ENCODE data around the gene UQCC2. TPM values are rescaled to one million over a fixed set of nuclear protein-coding genes. Genes with fewer than 3 reads are reported as not detected.
A peak's percentile ranks its signal among the peaks of the same experiment; 100 is the strongest.

The UQCC2 gene
- total RNA-seq, 2 experiments from 2014 or later = 141 to 147 TPM

DNA sequence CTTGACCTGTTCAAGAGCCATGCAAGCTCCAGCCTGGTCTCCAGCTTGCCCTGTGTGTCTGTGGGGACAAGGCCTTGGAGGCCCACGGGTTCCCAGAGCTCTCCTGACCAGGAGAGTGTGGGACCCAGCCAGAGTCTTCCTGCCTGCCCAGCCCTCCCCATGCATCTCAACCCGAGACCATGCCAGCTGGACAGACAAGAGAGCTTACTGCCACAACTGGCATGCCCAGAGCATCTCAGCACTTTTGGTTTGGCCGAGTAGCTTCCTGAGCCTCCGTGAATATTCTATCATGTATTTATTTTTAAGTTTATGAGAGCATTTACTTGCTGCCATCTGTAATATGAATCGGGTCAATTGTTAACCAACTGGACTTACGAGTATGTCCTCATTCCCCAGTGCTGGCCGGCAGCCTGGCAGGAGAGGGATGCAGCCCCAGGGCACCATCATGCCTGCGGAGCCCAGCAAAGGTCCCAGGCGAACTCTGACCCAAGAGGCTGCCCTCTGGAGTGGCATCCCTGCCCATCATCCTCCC lies 20.3 kb upstream of the UQCC2 start:
- POLR2A ChIA-PET = no interaction called here
- intact Hi-C loops (cut with DNase I, micrococcal nuclease) = no loop called here
- H3K9me3 Mint-ChIP-seq (ENCODE audit: low read depth) = no peaks in the 10 kb centered on the region
- no peak overlapping the region for H3K4me3 Mint-ChIP-seq
- H3K27me3 Mint-ChIP-seq = no peaks in the 10 kb centered on the region
- DNase-seq = no peak
- no peak overlapping the region for H3K27ac Mint-ChIP-seq
- no peak for ATAC-seq
- CTCF ChIA-PET = interaction anchor here (0.7 kb wide), 2 partner anchors 8 to 10 kb away, joined by 3 read pairs; no protein-coding TSS in a partner anchor
- no peaks in the 10 kb centered on the region for H3K36me3 Mint-ChIP-seq (ENCODE audit: low read depth)
- H3K4me1 Mint-ChIP-seq = no peaks in the 10 kb centered on the region

DNA sequence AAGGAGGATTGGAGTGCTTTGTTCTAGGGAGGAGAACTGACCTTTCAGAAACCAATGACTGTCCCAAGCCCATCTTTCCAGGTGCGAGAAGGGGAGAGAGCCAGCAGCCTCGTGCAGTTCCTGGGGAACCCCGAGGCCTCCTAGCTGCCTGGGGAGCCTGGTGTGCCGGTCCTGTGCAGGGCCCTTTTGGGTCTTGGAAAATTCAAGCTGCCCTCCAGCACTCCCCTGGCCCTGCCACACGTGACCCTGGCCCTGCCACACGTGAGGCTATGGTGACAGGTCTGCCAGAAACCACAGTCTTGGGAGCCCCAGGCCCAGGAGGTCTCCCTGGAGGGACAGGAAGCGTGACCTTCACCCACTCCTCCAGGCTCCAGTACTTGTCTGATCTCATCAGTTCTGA lies 19.5 kb upstream of the UQCC2 start:
- H3K36me3 Mint-ChIP-seq (ENCODE audit: low read depth) = no peaks in the 10 kb centered on the region
- intact Hi-C loops (cut with DNase I, micrococcal nuclease) = no loop called here
- DNase-seq (no peak), ATAC-seq (no peak)
- POLR2A ChIA-PET = no interaction called here
- H3K4me1 Mint-ChIP-seq = no peaks in the 10 kb centered on the region
- H3K4me3 Mint-ChIP-seq = no peak overlapping the region
- no peaks in the 10 kb centered on the region for H3K9me3 Mint-ChIP-seq (ENCODE audit: low read depth)
- H3K27me3 Mint-ChIP-seq = no peaks in the 10 kb centered on the region
- H3K27ac Mint-ChIP-seq = no peak overlapping the region
- CTCF ChIA-PET = no interaction called here

DNA sequence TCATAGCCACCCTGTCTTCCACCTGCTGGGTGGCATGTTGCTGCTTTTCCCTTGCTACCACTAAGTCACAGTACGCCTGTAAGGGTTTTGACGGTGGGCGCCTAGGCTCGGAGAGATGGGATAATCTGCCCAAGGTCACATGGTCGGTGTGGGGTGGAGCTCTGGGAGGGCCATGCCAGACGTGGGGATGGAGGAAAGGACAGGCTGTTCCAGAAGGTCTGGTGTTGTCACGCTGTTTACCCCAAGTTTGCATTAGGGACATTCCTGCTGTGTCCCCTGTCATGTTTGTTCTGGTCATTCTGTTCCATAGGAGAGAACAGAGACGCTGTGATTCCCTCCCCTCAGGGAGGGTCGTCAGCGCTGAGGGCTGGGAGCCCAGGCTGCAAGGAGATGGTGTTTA lies 19.1 kb upstream of the UQCC2 start:
- no peaks in the 10 kb centered on the region for H3K4me1 Mint-ChIP-seq
- no peak overlapping the region for H3K27ac Mint-ChIP-seq
- no peak for DNase-seq
- no peak overlapping the region for H3K4me3 Mint-ChIP-seq
- H3K9me3 Mint-ChIP-seq (ENCODE audit: low read depth) = no peaks in the 10 kb centered on the region
- H3K36me3 Mint-ChIP-seq (ENCODE audit: low read depth) = no peaks in the 10 kb centered on the region
- ATAC-seq = no peak
- intact Hi-C loops (cut with DNase I, micrococcal nuclease) = no loop called here
- POLR2A ChIA-PET = no interaction called here
- H3K27me3 Mint-ChIP-seq = no peaks in the 10 kb centered on the region
- CTCF ChIA-PET = no interaction called here

DNA sequence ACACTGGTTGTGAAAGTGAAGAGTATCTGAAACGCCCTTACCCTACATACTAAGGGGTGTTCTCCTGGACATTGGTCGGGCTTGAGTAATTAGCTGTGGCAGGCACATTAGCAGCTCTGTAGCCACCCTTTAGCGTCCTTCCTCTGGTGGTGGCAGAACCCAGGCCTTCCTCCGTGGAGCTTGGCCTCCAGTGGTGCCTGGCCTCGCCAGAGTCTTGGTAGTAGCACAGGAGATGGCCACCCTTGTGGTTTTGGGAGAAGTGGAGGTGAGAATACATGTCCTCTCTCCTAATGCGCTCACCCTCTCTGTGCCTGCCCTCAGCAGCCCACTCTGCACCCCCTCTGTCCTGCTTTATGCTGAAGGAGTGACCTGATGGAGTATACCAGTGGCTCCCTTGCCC lies 17.6 kb upstream of the UQCC2 start:
- H3K27me3 Mint-ChIP-seq = no peaks in the 10 kb centered on the region
- DNase-seq = no peak
- H3K36me3 Mint-ChIP-seq (ENCODE audit: low read depth) = no peaks in the 10 kb centered on the region
- H3K27ac Mint-ChIP-seq = no peak overlapping the region
- peaks cover 11% of the 10 kb centered on the region for H3K4me1 Mint-ChIP-seq
- H3K4me3 Mint-ChIP-seq = no peak overlapping the region
- ATAC-seq = no peak
- ChIA-PET CTCF (no interaction called here), POLR2A (no interaction called here)
- intact Hi-C loops (cut with DNase I, micrococcal nuclease) = no loop called here
- H3K9me3 Mint-ChIP-seq (ENCODE audit: low read depth) = no peaks in the 10 kb centered on the region

- peaks cover 17% of the 10 kb centered on the region for H3K4me1 Mint-ChIP-seq
- H3K36me3 Mint-ChIP-seq (ENCODE audit: low read depth) = no peaks in the 10 kb centered on the region
- ATAC-seq (no peak), DNase-seq (no peak)
- H3K27ac Mint-ChIP-seq = no peak overlapping the region
- intact Hi-C loops (cut with DNase I, micrococcal nuclease) = no loop called here
- H3K4me3 Mint-ChIP-seq = no peak overlapping the region
- H3K9me3 Mint-ChIP-seq (ENCODE audit: low read depth) = no peaks in the 10 kb centered on the region
- H3K27me3 Mint-ChIP-seq = no peaks in the 10 kb centered on the region
- ChIA-PET CTCF (interaction anchor here (0.5 to 1.5 kb wide), 3 partner anchors 13 to 296 kb away, joined by 3 read pairs; partner anchors contain the start of gene UQCC2), POLR2A (no interaction called here)
Measured at GRCh38 chr6:33728438-33728837, 16.9 kb upstream of the UQCC2 start.

- H3K9me3 Mint-ChIP-seq (ENCODE audit: low read depth) = no peaks in the 10 kb centered on the region
- H3K27ac Mint-ChIP-seq = no peak overlapping the region
- intact Hi-C loops (cut with DNase I, micrococcal nuclease) = no loop called here
- ChIA-PET POLR2A (no interaction called here), CTCF (interaction anchor here (0.5 to 1.5 kb wide), 3 partner anchors 13 to 297 kb away, joined by 3 read pairs; partner anchors contain the start of gene UQCC2)
- no peak for DNase-seq
- ATAC-seq = no peak
- no peak overlapping the region for H3K4me3 Mint-ChIP-seq
- H3K4me1 Mint-ChIP-seq = peaks cover 17% of the 10 kb centered on the region
- H3K36me3 Mint-ChIP-seq (ENCODE audit: low read depth) = no peaks in the 10 kb centered on the region
- no peaks in the 10 kb centered on the region for H3K27me3 Mint-ChIP-seq
Measured at GRCh38 chr6:33727932-33728331, 16.4 kb upstream of the UQCC2 start.

DNA sequence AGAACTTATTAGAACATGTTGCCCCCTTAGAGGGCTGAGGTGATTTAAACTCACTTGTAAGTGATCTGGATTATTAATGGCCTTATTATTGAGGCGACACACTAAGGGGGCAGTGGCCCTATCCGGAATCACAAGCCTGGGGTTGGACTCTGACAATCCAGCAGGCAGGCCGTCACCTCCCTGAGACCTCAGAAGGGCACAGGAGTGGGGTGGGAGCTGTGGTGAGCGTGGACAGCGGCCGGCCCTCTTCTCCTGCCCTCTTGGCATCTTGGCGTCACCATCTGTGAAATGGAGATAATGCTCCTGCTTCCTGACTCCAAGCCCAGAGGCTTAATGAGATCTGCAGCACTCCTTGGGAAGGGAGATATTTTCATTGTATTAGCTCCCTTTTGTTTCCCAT lies 15.6 kb upstream of the UQCC2 start:
- H3K36me3 Mint-ChIP-seq (ENCODE audit: low read depth) = no peaks in the 10 kb centered on the region
- DNase-seq (no peak), ATAC-seq (no peak)
- ChIA-PET POLR2A (no interaction called here), CTCF (interaction anchor here (1.5 kb wide), 1 partner anchor 14 kb away, joined by 3 read pairs; no protein-coding TSS in a partner anchor)
- H3K4me1 Mint-ChIP-seq = peaks cover 17% of the 10 kb centered on the region
- H3K9me3 Mint-ChIP-seq (ENCODE audit: low read depth) = no peaks in the 10 kb centered on the region
- intact Hi-C loops (cut with DNase I, micrococcal nuclease) = no loop called here
- no peaks in the 10 kb centered on the region for H3K27me3 Mint-ChIP-seq
- H3K4me3 Mint-ChIP-seq = no peak overlapping the region
- no peak overlapping the region for H3K27ac Mint-ChIP-seq

- H3K4me3 Mint-ChIP-seq = no peak overlapping the region
- H3K9me3 Mint-ChIP-seq (ENCODE audit: low read depth) = no peaks in the 10 kb centered on the region
- no peaks in the 10 kb centered on the region for H3K27me3 Mint-ChIP-seq
- H3K4me1 Mint-ChIP-seq = peaks cover 17% of the 10 kb centered on the region
- intact Hi-C loops (cut with DNase I, micrococcal nuclease) = no loop called here
- POLR2A ChIA-PET = no interaction called here
- no peak for DNase-seq
- H3K27ac Mint-ChIP-seq = no peak overlapping the region
- no peak for ATAC-seq
- CTCF ChIA-PET = interaction anchor here (0.9 to 1.5 kb wide), 3 partner anchors 11 to 26 kb away, joined by 3 read pairs; no protein-coding TSS in a partner anchor
- H3K36me3 Mint-ChIP-seq (ENCODE audit: low read depth) = no peaks in the 10 kb centered on the region
Measured at GRCh38 chr6:33726696-33727095, 15.2 kb upstream of the UQCC2 start.

- Mint-ChIP-seq H3K4me3 (no peak overlapping the region), H3K4me1 (peaks cover 17% of the 10 kb centered on the region), H3K9me3 (ENCODE audit: low read depth) (no peaks in the 10 kb centered on the region), H3K27me3 (no peaks in the 10 kb centered on the region), H3K27ac (no peak overlapping the region), H3K36me3 (ENCODE audit: low read depth) (no peaks in the 10 kb centered on the region)
- DNase-seq (no peak), ATAC-seq (no peak)
- ChIA-PET POLR2A (no interaction called here), CTCF (interaction anchor here (0.9 to 1.1 kb wide), 2 partner anchors 11 to 25 kb away, joined by 3 read pairs; no protein-coding TSS in a partner anchor)
- intact Hi-C loops (cut with DNase I, micrococcal nuclease) = no loop called here
Measured at GRCh38 chr6:33725891-33726673, 14.6 kb upstream of the UQCC2 start.

DNA sequence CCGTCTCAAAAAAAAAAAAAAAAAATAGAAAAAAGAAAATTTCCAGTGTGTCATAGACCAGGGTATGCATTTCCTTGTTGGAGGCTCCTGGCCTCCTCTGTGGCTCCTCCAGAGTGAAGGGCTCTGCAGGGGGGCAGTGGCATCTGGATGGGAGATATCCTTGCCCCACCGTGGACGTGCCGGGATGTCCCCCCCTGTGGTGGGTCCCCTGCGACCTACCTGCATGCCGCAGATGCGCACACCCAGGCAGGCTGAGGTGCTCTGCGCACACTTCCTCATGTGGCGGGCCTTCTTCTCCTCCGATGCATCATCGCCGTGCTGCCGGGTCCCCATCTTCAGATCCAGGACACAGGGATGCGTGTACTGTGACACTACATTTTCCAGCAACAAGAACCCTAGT lies 13.7 kb upstream of the UQCC2 start:
- POLR2A ChIA-PET = no interaction called here
- H3K27ac Mint-ChIP-seq = no peak overlapping the region
- intact Hi-C loops (cut with DNase I, micrococcal nuclease) = no loop called here
- peaks cover 17% of the 10 kb centered on the region for H3K4me1 Mint-ChIP-seq
- CTCF ChIA-PET = no interaction called here
- no peaks in the 10 kb centered on the region for H3K36me3 Mint-ChIP-seq (ENCODE audit: low read depth)
- no peaks in the 10 kb centered on the region for H3K9me3 Mint-ChIP-seq (ENCODE audit: low read depth)
- DNase-seq = no peak
- no peak overlapping the region for H3K4me3 Mint-ChIP-seq
- no peaks in the 10 kb centered on the region for H3K27me3 Mint-ChIP-seq
- no peak for ATAC-seq

- ATAC-seq (peak; percentile 53), DNase-seq (peak; percentile 21)
- Mint-ChIP-seq H3K9me3 (ENCODE audit: low read depth) (no peaks in the 10 kb centered on the region), H3K4me3 (no peak overlapping the region), H3K27ac (no peak overlapping the region), H3K4me1 (peaks cover 17% of the 10 kb centered on the region), H3K36me3 (ENCODE audit: low read depth) (no peaks in the 10 kb centered on the region), H3K27me3 (no peaks in the 10 kb centered on the region)
- ChIA-PET POLR2A (interaction anchor here (0.7 kb wide), 1 partner anchor 1261 kb away, joined by 3 read pairs; no protein-coding TSS in a partner anchor), CTCF (interaction anchor here (0.5 to 1.3 kb wide), 4 partner anchors 14 to 432 kb away, joined by 3 to 5 read pairs (median 4); no protein-coding TSS in a partner anchor)
- intact Hi-C loops (cut with DNase I, micrococcal nuclease) = no loop called here
Measured at GRCh38 chr6:33724102-33725023, 12.9 kb upstream of the UQCC2 start.
